ENCODE data around the gene EXOG. TPM values are rescaled to one million over a fixed set of nuclear protein-coding genes. Genes with fewer than 3 reads are reported as not detected.

EXOG gene
- total and polyA plus RNA-seq, 2 donors (not counting 1 experiment from before 2014, with no cell fraction given), result 8.8 to 36.8 TPM

DNA sequence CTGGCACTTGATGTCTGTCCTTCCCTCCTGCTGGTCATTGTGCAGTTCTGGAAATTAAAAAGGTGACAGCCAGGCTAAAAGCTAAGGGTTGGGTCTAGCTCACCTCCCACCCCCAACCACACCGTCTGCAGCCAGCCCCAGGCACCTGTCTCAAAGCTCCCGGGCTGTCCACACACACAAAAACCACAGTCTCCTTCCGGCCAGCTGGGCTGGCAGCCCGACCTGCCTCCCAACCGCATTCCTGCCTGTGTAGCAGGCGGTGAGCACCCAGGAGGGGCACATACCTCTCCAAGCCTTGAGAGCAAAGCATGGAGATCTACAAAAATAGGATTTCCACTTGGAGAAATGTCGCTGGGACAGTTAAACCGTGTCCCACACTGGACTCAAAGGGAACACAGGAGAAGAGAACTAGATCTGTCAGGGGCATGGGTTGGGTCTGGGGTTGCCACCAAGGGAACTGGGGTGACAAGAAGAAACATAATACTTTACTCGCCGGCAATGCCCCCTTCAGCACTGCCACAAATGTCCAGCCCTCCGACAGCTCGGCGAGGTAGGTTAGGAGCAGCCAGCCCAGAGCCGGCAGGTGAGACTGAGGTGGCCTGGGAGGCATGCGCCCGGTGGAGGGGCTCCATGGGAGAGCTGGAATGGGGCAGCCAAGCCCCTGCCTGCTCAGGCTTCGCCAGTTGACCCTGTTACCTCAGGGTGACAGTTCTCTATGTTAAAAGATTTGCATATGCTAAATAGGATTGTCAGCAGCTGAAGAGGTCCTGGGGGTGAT is 52.2 kb downstream of the EXOG start:
- intact Hi-C loops (cut with micrococcal nuclease), result no loop called here
- no peak overlapping the region for H3K4me3 ChIP-seq (ENCODE audit: control extremely low read depth in 1 of 5, extremely low read depth in 1 of 5, insufficient read depth in 1 of 5, low read depth in 2 of 5, low read length in 4 of 5)
- ATAC-seq (ENCODE audit: low read depth) (no peak), DNase-seq (no peak)
- ChIA-PET POLR2A (no interaction called here), CTCF (no interaction called here)
- no peak for TF ChIP-seq EZH2 (IDR thresholded peaks at IDR 0.05; ENCODE audit: borderline replicate concordance, insufficient read depth, low read depth, low read length, poor library complexity, severe bottlenecking)
- TF ChIP-seq, protein P1, sequence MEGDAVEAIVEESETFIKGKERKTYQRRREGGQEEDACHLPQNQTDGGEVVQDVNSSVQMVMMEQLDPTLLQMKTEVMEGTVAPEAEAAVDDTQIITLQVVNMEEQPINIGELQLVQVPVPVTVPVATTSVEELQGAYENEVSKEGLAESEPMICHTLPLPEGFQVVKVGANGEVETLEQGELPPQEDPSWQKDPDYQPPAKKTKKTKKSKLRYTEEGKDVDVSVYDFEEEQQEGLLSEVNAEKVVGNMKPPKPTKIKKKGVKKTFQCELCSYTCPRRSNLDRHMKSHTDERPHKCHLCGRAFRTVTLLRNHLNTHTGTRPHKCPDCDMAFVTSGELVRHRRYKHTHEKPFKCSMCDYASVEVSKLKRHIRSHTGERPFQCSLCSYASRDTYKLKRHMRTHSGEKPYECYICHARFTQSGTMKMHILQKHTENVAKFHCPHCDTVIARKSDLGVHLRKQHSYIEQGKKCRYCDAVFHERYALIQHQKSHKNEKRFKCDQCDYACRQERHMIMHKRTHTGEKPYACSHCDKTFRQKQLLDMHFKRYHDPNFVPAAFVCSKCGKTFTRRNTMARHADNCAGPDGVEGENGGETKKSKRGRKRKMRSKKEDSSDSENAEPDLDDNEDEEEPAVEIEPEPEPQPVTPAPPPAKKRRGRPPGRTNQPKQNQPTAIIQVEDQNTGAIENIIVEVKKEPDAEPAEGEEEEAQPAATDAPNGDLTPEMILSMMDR (IDR thresholded peaks at IDR 0.05), result no peak
- 71% methylated on average over 16 of the region's 17 CpGs for WGBS (ENCODE audit: insufficient coverage)
- no peak overlapping the region for H2AFZ ChIP-seq (ENCODE audit: insufficient read depth, low read depth, low read length, poor library complexity, severe bottlenecking)
- peaks cover 2% of the 10 kb centered on the region for H3K9me3 Mint-ChIP-seq (ENCODE audit: insufficient read depth)
- no peaks in the 10 kb centered on the region for H4K20me1 ChIP-seq (ENCODE audit: control insufficient read depth, insufficient read depth, low read length, poor library complexity, severe bottlenecking)
- H3K79me2 ChIP-seq (ENCODE audit: control insufficient read depth, insufficient read depth, low read length), result no peaks in the 10 kb centered on the region
- no peaks in the 10 kb centered on the region for H3K27me3 ChIP-seq (replicated peaks in 1 of 4; ENCODE audit: control extremely low read depth in 1 of 4, control insufficient read depth in 3 of 4, insufficient read depth in 4 of 4, low read length in 3 of 4)
- H3K27me3 Mint-ChIP-seq, result no peaks in the 10 kb centered on the region
- no peaks in the 10 kb centered on the region for H3K4me1 Mint-ChIP-seq
- no peak overlapping the region for H3K27ac Mint-ChIP-seq
- no peak overlapping the region for H3K27ac ChIP-seq (ENCODE audit: low read length in 2 of 2)
- no peak overlapping the region for H3K4me3 Mint-ChIP-seq
- no peaks in the 10 kb centered on the region for H3K9me3 ChIP-seq (ENCODE audit: control extremely low read depth in 1 of 3, control insufficient read depth in 2 of 3, insufficient read depth in 1 of 3, low read length in 2 of 3)
- no peak overlapping the region for H3K4me2 ChIP-seq (replicated peaks; ENCODE audit: low read depth, low read length, poor library complexity, severe bottlenecking)
- no peaks in the 10 kb centered on the region for H3K4me1 ChIP-seq (ENCODE audit: control insufficient read depth in 2 of 2, insufficient read depth in 2 of 2, low read length in 2 of 2)
- no peak overlapping the region for H3K9ac ChIP-seq (ENCODE audit: low read length)
- no peaks in the 10 kb centered on the region for H3K36me3 ChIP-seq (replicated peaks in 1 of 2; ENCODE audit: control extremely low read depth in 1 of 2, control insufficient read depth in 1 of 2, extremely low read depth in 1 of 2, insufficient read depth in 2 of 2, low read length in 1 of 2)

DNA sequence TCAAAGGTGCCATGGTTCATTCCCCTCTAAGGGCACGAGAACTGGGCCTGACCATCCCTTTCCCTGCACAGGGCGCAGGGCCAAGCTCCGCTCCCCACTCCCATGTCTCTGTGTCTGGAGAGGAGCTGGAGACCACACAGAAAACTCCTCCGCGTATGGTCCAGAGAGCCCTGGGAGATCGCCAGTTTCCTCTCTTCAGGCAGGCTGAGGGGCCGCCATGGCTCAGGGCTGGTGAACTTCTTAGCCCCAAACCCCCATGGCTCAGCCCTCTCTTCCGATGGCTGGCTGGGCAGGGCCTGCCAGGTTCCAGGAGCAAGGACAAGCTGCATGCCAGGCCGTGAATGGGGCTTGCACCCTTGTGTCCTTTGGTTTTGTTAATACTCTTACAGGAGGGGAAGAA is 52.9 kb downstream of the EXOG start:
- Histone ChIP-seq H3K79me2 (ENCODE audit: control insufficient read depth, insufficient read depth, low read length) (no peaks in the 10 kb centered on the region), H3K9me3 (ENCODE audit: control extremely low read depth in 1 of 3, control insufficient read depth in 2 of 3, insufficient read depth in 1 of 3, low read length in 2 of 3) (peaks cover 0 to 5% (median 0%) of the 10 kb centered on the region in 3 donors), H3K9ac (ENCODE audit: low read length) (no peak overlapping the region), H3K27ac (ENCODE audit: low read length in 2 of 2) (no peak overlapping the region), H3K4me2 (replicated peaks; ENCODE audit: low read depth, low read length, poor library complexity, severe bottlenecking) (no peak overlapping the region), H3K27me3 (replicated peaks in 1 of 4; ENCODE audit: control extremely low read depth in 1 of 4, control insufficient read depth in 3 of 4, insufficient read depth in 4 of 4, low read length in 3 of 4) (no peaks in the 10 kb centered on the region), H3K36me3 (replicated peaks in 1 of 2; ENCODE audit: control extremely low read depth in 1 of 2, control insufficient read depth in 1 of 2, extremely low read depth in 1 of 2, insufficient read depth in 2 of 2, low read length in 1 of 2) (no peaks in the 10 kb centered on the region), H3K4me3 (ENCODE audit: control extremely low read depth in 1 of 5, extremely low read depth in 1 of 5, insufficient read depth in 1 of 5, low read depth in 2 of 5, low read length in 4 of 5) (no peak overlapping the region), H2AFZ (ENCODE audit: insufficient read depth, low read depth, low read length, poor library complexity, severe bottlenecking) (no peak overlapping the region), H4K20me1 (ENCODE audit: control insufficient read depth, insufficient read depth, low read length, poor library complexity, severe bottlenecking) (no peaks in the 10 kb centered on the region), H3K4me1 (ENCODE audit: control insufficient read depth in 2 of 2, insufficient read depth in 2 of 2, low read length in 2 of 2) (no peaks in the 10 kb centered on the region)
- ATAC-seq (ENCODE audit: low read depth) (no peak), DNase-seq (no peak)
- ChIA-PET CTCF (no interaction called here), POLR2A (no interaction called here)
- peaks cover 2% of the 10 kb centered on the region for H3K9me3 Mint-ChIP-seq (ENCODE audit: insufficient read depth)
- H3K27me3 Mint-ChIP-seq, result peaks cover 3% of the 10 kb centered on the region
- 86% methylated on average over 9 of the region's 9 CpGs for WGBS (ENCODE audit: insufficient coverage)
- TF ChIP-seq, protein P1 (IDR thresholded peaks at IDR 0.05), result no peak
- TF ChIP-seq EZH2 (IDR thresholded peaks at IDR 0.05; ENCODE audit: borderline replicate concordance, insufficient read depth, low read depth, low read length, poor library complexity, severe bottlenecking), result no peak
- no peaks in the 10 kb centered on the region for H3K4me1 Mint-ChIP-seq
- H3K4me3 Mint-ChIP-seq, result no peak overlapping the region
- no peak overlapping the region for H3K27ac Mint-ChIP-seq
- intact Hi-C loops (cut with micrococcal nuclease), result no loop called here

Measured in B cell (primary cell).